Spleen (tissue), 11 donors: ENCODE results near the gene UNC119B. TPM values are rescaled to one million over a fixed set of nuclear protein-coding genes. Genes with fewer than 3 reads are reported as not detected.

ENCODE experiments used
- DNase-seq: peaks from one replicate; pipeline ENCODE4 v3.0.0-alpha.2; 2020
- H3K27ac ChIP-seq, 8 donors: fragments of 200-600 bp; sonication (generic) in 7 of 8; 1 replicate in 4 of 8; 2 replicates in 4 of 8; pipeline versions ENCODE4 v1.5.0 to v1.8.0; 2016 to 2021; ENCODE audit warnings: inconsistent platforms in 4 of 8, mild to moderate bottlenecking in 4 of 8, moderate library complexity in 1 of 8
- H3K27me3 ChIP-seq, 7 donors: fragments of 200-600 bp; sonication (generic) in 6 of 7; replicated peaks in 1 of 7; 1 replicate in 4 of 7; 2 replicates in 3 of 7; pipeline versions ENCODE4 v1.5.0 to v1.8.0; 2016 to 2021; ENCODE audit warnings: inconsistent platforms in 3 of 7, mild to moderate bottlenecking in 1 of 7
- H3K36me3 ChIP-seq, 6 donors: fragments of 200-600 bp; sonication (generic) in 5 of 6; 1 replicate in 4 of 6; 2 replicates in 2 of 6; pipeline versions ENCODE4 v1.5.0 to v1.8.0; 2016 to 2021; ENCODE audit warnings: inconsistent platforms in 2 of 6
- H3K4me1 ChIP-seq, 6 donors: fragments of 200-600 bp; sonication (generic) in 5 of 6; 1 replicate in 3 of 6; 2 replicates in 3 of 6; pipeline versions ENCODE4 v1.5.0 to v1.8.0; 2016 to 2021; ENCODE audit warnings: inconsistent platforms in 3 of 6
- H3K4me3 ChIP-seq, 8 donors: fragments of 200-600 bp; sonication (generic) in 7 of 8; 1 replicate in 4 of 8; 2 replicates in 4 of 8; pipeline versions ENCODE4 v1.5.0 to v1.8.0; 2016 to 2021; ENCODE audit warnings: inconsistent platforms in 4 of 8, mild to moderate bottlenecking in 4 of 8, moderate library complexity in 2 of 8
- H3K9me3 ChIP-seq, 8 donors: fragments of 200-600 bp; sonication (generic) in 7 of 8; 1 replicate in 4 of 8; 2 replicates in 4 of 8; pipeline versions ENCODE4 v1.5.0 to v1.8.0; 2016 to 2021; ENCODE audit warnings: inconsistent platforms in 4 of 8
- CTCF ChIP-seq, 11 experiments: fragments of 200-600 bp in 7 of 11; fragments of 450-650 bp in 4 of 11; sonication (generic) in 4 of 11; IDR thresholded peaks in 8 of 11; conservative IDR thresholded peaks in 3 of 11; 1 replicate in 7 of 11; 2 replicates in 4 of 11; pipeline versions ENCODE4 v1.4.0 to v1.8.0; 2016 to 2021; ENCODE audit warnings: antibody characterized with exemption in 11 of 11, inconsistent platforms in 4 of 11, mild to moderate bottlenecking in 1 of 11
- POLR2A ChIP-seq, 3 donors: fragments of 450-650 bp; IDR thresholded peaks; one replicate each; pipeline ENCODE4 v1.5.1; 2017; ENCODE audit warnings: antibody characterized with exemption in 3 of 3, mild to moderate bottlenecking in 1 of 3
- POLR2AphosphoS5 ChIP-seq, 3 donors: sonication (generic); formaldehyde crosslinking; IDR thresholded peaks; one replicate each; pipeline ENCODE4 v1.5.1; 2017; ENCODE audit warnings: antibody characterized with exemption in 3 of 3
- WGBS, 5 donors: extraction: QIAGEN DNeasy Blood & Tissue Kit in 3 of 5; methylation state at CpG; one replicate each; pipeline versions ENCODE4 v1.1.5 to v1.1.7; 2013 to 2018; 5-methylcytosine and 5-hydroxymethylcytosine counted together
- intact Hi-C: fragments of 100-400 bp; cut with DNase I; formaldehyde crosslinking; loops from one replicate; pipeline ENCODE4 v1.15.0; 2023; ENCODE audit warnings: low total_unique reads
- polyA plus RNA-seq, 3 donors: library from polyadenylated mRNA; stranded (reverse); fragments of 200-250 nt; gene quantifications; one replicate each; pipeline ENCODE4 v1.2.1, GENCODE V29; 2013
- total RNA-seq, 7 donors: library from RNA; depleted of rRNA in 3 of 7; stranded (reverse); fragments of >200 nt in 3 of 7; fragmentation: NEBNext Ultra II Directional in 4 of 7; extraction: Animal tissue kit (Norgen Biotek cat#: 25700) in 4 of 7; gene quantifications; one replicate each; pipeline versions ENCODE4 v1.1.0 to v1.2.1, GENCODE V29; 2016 to 2021
- donor health status: healthy with polysubstance abuse.
- donor health status: DM: no; HTN: no; CAD: no; lungs with moderate emphysema.
- donor health status: DM: no; HTN: no; CAD: no.
- donor health status: Bipolar disorder and iron deficiency.
- donor health status: healthy.
- donor health status: DM: no; HTN: no; CAD: no.
- donor health status: DM: yes; HTN: yes; CAD: no.

Gene UNC119B
- total and polyA plus RNA-seq, 10 donors: 5.5 to 32.2 (median 20.0) TPM

- H3K36me3 ChIP-seq: peaks cover 0 to 81% (median 56%) of the 10 kb centered on the region in 6 donors
- no peak overlapping the region for H3K4me3 ChIP-seq
- TF ChIP-seq POLR2A (IDR thresholded peaks at IDR 0.05): no peak
- H3K27ac ChIP-seq: peak overlapping the region in 7 of 8 donors; percentile 33 to 64 (median 39)
- H3K27me3 ChIP-seq: no peaks in the 10 kb centered on the region
- DNase-seq: no peak
- H3K4me1 ChIP-seq: peaks cover 0 to 27% (median 7%) of the 10 kb centered on the region in 6 donors
- 70 to 85% (median 80%) methylated on average over 6 of the region's 6 CpGs for WGBS, 5 donors
- H3K9me3 ChIP-seq: no peaks in the 10 kb centered on the region
- intact Hi-C loops: no loop called here
Measured at GRCh38 chr12:120762086-120762485, 51.8 kb downstream of the UNC119B start.

GRCh38 chr12:120763250-120763649 lies 53.0 kb downstream of the UNC119B start:
- Histone ChIP-seq H3K27me3 (no peaks in the 10 kb centered on the region), H3K4me1 (peaks cover 0 to 33% (median 12%) of the 10 kb centered on the region in 6 donors), H3K9me3 (no peaks in the 10 kb centered on the region), H3K4me3 (no peak overlapping the region), H3K36me3 (peaks cover 0 to 93% (median 68%) of the 10 kb centered on the region in 6 donors), H3K27ac (peak overlapping the region in 1 of 8 donors; percentile 59)
- TF ChIP-seq POLR2A (IDR thresholded peaks at IDR 0.05): no peak
- TF ChIP-seq POLR2AphosphoS5 (IDR thresholded peaks at IDR 0.05): no peak
- no peak for TF ChIP-seq CTCF (IDR thresholded peaks at IDR 0.05 in 8 of 11, conservative IDR thresholded peaks at IDR 0.05 in 3 of 11)
- 59 to 78% (median 77%) methylated on average over 3 of the region's 3 CpGs for WGBS, 5 donors
- intact Hi-C loops: no loop called here
- DNase-seq: no peak

GRCh38 chr12:120764816-120765215 lies 54.6 kb downstream of the UNC119B start:
- no peak for DNase-seq
- H3K9me3 ChIP-seq: no peaks in the 10 kb centered on the region
- 72 to 82% (median 80%) methylated on average over 9 of the region's 9 CpGs for WGBS, 5 donors
- H3K36me3 ChIP-seq: peaks cover 0 to 100% (median 78%) of the 10 kb centered on the region in 6 donors
- peak overlapping the region in 7 of 8 donors; percentile 29 to 70 (median 58) for H3K27ac ChIP-seq
- H3K27me3 ChIP-seq: no peaks in the 10 kb centered on the region
- intact Hi-C loops: no loop called here
- no peak overlapping the region for H3K4me3 ChIP-seq
- TF ChIP-seq CTCF (IDR thresholded peaks at IDR 0.05 in 8 of 11, conservative IDR thresholded peaks at IDR 0.05 in 3 of 11) (no peak), POLR2AphosphoS5 (IDR thresholded peaks at IDR 0.05) (peak in 1 of 3 donors; percentile 10)
- peaks cover 0 to 38% (median 14%) of the 10 kb centered on the region in 6 donors for H3K4me1 ChIP-seq

GRCh38 chr12:120766566-120766965 lies 56.3 kb downstream of the UNC119B start:
- peaks cover 0 to 100% (median 76%) of the 10 kb centered on the region in 6 donors for H3K36me3 ChIP-seq
- intact Hi-C loops: no loop called here
- 78 to 100% (median 92%) methylated on average over 4 to 5 of the region's 5 CpGs for WGBS, 5 donors

More at GRCh38 chr12:120766566-120766965, 56.3 kb downstream of the UNC119B start:
- no peaks in the 10 kb centered on the region for H3K27me3 ChIP-seq
- H3K4me1 ChIP-seq: peaks cover 0 to 26% (median 12%) of the 10 kb centered on the region in 6 donors
- H3K27ac ChIP-seq: peak overlapping the region in 1 of 8 donors; percentile 70
- no peaks in the 10 kb centered on the region for H3K9me3 ChIP-seq
- TF ChIP-seq POLR2A (IDR thresholded peaks at IDR 0.05) (no peak), POLR2AphosphoS5 (IDR thresholded peaks at IDR 0.05) (no peak), CTCF (IDR thresholded peaks at IDR 0.05 in 8 of 11, conservative IDR thresholded peaks at IDR 0.05 in 3 of 11) (no peak)
- DNase-seq: no peak
- H3K4me3 ChIP-seq: no peak overlapping the region
